ENCODE results near the gene RXYLT1.

The RXYLT1 gene

DNA sequence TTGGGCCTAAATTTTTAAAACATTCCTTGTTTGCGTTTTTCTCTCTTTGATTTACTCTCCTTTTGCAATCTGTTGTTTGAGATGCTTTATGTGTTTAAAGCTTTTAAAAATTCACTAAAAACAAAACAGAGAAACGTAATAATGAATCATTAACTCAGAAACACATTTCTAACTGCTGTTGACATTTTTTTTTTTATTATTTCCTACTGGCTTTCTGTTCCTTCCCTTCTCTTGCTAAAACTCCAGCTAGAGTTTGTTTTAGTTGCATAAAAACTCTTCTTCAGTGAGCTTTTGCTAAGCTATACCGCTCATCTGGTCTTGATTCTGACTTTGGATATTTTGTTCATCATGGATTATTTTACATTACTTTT lies 35.8 kb downstream of the RXYLT1 start:
- TF ChIP-seq SPI1 (IDR thresholded peaks at IDR 0.05; ENCODE audit: borderline replicate concordance, low read depth) (no peak), POLR2AphosphoS5 (IDR thresholded peaks at IDR 0.05; ENCODE audit: low read depth) (no peak)
- TF ChIP-seq, protein P1, sequence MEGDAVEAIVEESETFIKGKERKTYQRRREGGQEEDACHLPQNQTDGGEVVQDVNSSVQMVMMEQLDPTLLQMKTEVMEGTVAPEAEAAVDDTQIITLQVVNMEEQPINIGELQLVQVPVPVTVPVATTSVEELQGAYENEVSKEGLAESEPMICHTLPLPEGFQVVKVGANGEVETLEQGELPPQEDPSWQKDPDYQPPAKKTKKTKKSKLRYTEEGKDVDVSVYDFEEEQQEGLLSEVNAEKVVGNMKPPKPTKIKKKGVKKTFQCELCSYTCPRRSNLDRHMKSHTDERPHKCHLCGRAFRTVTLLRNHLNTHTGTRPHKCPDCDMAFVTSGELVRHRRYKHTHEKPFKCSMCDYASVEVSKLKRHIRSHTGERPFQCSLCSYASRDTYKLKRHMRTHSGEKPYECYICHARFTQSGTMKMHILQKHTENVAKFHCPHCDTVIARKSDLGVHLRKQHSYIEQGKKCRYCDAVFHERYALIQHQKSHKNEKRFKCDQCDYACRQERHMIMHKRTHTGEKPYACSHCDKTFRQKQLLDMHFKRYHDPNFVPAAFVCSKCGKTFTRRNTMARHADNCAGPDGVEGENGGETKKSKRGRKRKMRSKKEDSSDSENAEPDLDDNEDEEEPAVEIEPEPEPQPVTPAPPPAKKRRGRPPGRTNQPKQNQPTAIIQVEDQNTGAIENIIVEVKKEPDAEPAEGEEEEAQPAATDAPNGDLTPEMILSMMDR (IDR thresholded peaks at IDR 0.05; ENCODE audit: insufficient read depth, low read length), result no peak
- Histone ChIP-seq H3K27ac (replicated peaks) (no peak overlapping the region), H3K27me3 (ENCODE audit: insufficient read depth, poor library complexity, severe bottlenecking) (no peaks in the 10 kb centered on the region), H3K4me3 (replicated peaks; ENCODE audit: insufficient read depth, low read length) (no peak overlapping the region)
- DNase-seq (ENCODE audit: low read depth in 1 of 2, low spot score in 1 of 2), result no peak

DNA sequence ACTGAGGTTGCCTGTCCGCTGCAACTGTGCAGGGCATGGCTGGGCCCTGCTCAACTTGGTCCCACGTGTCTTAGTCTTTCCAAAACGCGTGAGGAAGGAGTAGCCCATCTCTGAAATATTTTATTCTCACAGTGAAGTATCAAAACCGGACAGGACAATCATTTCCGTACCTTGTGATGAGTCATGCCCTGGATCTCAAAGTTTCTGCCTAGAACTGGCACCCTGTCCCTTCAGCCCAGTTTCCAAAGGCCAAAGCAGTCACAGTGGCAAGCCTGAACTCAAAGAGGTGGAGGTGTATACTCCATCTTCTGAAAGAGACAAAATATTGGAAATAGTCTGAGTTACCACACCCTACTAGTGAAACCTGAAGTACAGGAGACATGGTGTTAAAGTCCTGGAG lies 36.3 kb downstream of the RXYLT1 start:
- DNase-seq (ENCODE audit: low read depth in 1 of 2, low spot score in 1 of 2), result no peak
- TF ChIP-seq, protein P2, sequence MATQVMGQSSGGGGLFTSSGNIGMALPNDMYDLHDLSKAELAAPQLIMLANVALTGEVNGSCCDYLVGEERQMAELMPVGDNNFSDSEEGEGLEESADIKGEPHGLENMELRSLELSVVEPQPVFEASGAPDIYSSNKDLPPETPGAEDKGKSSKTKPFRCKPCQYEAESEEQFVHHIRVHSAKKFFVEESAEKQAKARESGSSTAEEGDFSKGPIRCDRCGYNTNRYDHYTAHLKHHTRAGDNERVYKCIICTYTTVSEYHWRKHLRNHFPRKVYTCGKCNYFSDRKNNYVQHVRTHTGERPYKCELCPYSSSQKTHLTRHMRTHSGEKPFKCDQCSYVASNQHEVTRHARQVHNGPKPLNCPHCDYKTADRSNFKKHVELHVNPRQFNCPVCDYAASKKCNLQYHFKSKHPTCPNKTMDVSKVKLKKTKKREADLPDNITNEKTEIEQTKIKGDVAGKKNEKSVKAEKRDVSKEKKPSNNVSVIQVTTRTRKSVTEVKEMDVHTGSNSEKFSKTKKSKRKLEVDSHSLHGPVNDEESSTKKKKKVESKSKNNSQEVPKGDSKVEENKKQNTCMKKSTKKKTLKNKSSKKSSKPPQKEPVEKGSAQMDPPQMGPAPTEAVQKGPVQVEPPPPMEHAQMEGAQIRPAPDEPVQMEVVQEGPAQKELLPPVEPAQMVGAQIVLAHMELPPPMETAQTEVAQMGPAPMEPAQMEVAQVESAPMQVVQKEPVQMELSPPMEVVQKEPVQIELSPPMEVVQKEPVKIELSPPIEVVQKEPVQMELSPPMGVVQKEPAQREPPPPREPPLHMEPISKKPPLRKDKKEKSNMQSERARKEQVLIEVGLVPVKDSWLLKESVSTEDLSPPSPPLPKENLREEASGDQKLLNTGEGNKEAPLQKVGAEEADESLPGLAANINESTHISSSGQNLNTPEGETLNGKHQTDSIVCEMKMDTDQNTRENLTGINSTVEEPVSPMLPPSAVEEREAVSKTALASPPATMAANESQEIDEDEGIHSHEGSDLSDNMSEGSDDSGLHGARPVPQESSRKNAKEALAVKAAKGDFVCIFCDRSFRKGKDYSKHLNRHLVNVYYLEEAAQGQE (IDR thresholded peaks at IDR 0.05; ENCODE audit: insufficient replicate concordance, low read depth), result no peak
- TF ChIP-seq, protein P1 (IDR thresholded peaks at IDR 0.05; ENCODE audit: insufficient read depth, low read length), result no peak
- TF ChIP-seq GABPA (IDR thresholded peaks at IDR 0.05; ENCODE audit: low read depth), result no peak
- Histone ChIP-seq H3K4me3 (replicated peaks; ENCODE audit: insufficient read depth, low read length) (no peak overlapping the region), H3K27me3 (ENCODE audit: insufficient read depth, poor library complexity, severe bottlenecking) (no peaks in the 10 kb centered on the region), H3K27ac (replicated peaks) (no peak overlapping the region)

DNA sequence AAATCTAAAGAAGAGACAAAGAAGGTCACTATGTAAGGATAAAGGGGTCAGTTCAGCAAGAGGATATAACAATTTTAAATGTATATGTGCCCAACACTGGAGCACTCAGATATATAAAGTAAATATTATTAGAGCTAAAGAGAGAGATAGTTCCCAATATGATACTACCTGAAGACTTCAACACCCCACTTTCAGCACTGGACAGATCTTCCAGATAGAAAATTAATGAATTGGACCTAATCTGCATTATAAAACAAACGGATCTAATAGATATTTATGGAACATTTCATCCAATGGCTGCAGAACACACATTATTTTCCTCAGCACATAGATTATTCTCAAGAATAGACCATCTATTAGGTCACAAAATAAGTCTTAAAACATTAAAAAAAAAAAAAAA lies 40.7 kb downstream of the RXYLT1 start:
- TF ChIP-seq, protein P1 (IDR thresholded peaks at IDR 0.05; ENCODE audit: insufficient read depth, low read length), result no peak
- no peak for TF ChIP-seq POLR2AphosphoS5 (IDR thresholded peaks at IDR 0.05; ENCODE audit: low read depth)
- TF ChIP-seq, protein P2 (IDR thresholded peaks at IDR 0.05; ENCODE audit: insufficient replicate concordance, low read depth), result peak; percentile 81
- Histone ChIP-seq H3K4me3 (replicated peaks; ENCODE audit: insufficient read depth, low read length) (no peak overlapping the region), H3K27ac (replicated peaks) (no peak overlapping the region), H3K27me3 (ENCODE audit: insufficient read depth, poor library complexity, severe bottlenecking) (peaks cover 2% of the 10 kb centered on the region)
- DNase-seq (ENCODE audit: low read depth in 1 of 2, low spot score in 1 of 2), result no peak

DNA sequence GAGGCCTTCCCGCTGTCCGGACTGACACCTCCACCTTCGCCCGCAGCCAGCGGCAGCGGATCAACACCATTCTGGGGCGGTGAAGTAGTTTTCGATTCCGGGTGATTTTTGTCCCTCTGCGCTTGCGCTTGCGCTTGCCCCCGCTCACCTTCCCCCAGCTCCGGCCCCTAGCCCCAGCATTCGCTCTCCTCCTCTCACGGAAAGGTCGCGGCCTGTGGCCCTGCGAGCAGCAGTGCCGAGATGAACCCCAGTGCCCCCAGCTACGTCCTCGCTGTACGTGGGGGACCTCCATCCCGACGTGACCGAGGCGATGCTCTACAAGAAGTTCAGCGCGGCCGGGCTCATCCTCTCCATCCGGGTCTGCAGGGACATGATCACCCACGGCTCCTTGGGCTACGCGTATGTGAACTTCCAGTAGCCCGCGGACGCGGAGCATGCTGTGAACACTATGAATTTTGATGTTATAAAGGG lies 42.1 kb downstream of the RXYLT1 start:
- Histone ChIP-seq H3K27ac (replicated peaks) (no peak overlapping the region), H3K4me3 (replicated peaks; ENCODE audit: insufficient read depth, low read length) (no peak overlapping the region), H3K27me3 (ENCODE audit: insufficient read depth, poor library complexity, severe bottlenecking) (peaks cover 2% of the 10 kb centered on the region)
- TF ChIP-seq SPI1 (IDR thresholded peaks at IDR 0.05; ENCODE audit: borderline replicate concordance, low read depth) (no peak), POLR2AphosphoS5 (IDR thresholded peaks at IDR 0.05; ENCODE audit: low read depth) (no peak), GABPA (IDR thresholded peaks at IDR 0.05; ENCODE audit: low read depth) (no peak)
- TF ChIP-seq, protein P1 (IDR thresholded peaks at IDR 0.05; ENCODE audit: insufficient read depth, low read length), result no peak
- TF ChIP-seq, protein P2 (IDR thresholded peaks at IDR 0.05; ENCODE audit: insufficient replicate concordance, low read depth), result no peak
- DNase-seq (ENCODE audit: low read depth in 1 of 2, low spot score in 1 of 2), result no peak

Data from HL-60 (cell line).